Measurements from ENCODE around the gene OSBPL8. TPM values are rescaled to one million over a fixed set of nuclear protein-coding genes. Genes with fewer than 3 reads are reported as not detected.

OSBPL8 gene
- total RNA-seq, 4 donors from 2014 or later = 15.5 to 241 (median 29.4) TPM

DNA sequence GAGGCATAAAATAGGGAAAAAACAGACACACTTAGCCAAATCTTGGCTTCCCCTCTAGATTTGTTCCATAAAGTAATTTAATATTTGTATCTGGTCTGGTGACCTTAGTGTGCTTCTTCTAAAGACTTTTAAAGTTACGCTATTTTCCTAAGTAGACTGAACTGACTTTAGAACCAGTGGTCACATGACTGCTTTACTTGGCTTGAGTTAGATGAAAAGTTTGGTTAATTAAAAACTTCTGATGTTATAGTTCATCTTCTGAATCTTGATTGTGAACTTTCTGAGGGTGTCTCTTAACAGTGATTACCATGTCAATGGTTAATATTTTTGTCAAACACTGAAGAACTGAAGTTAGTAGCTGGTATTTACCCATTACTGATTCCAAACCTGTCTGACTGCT is 214.0 kb downstream of the OSBPL8 start:
- DNase-seq = no peak
- in situ Hi-C loops (cut with MboI; ENCODE audit: low pct_ligation_motif_present in 1 of 4, low pct_unique_long_range_greater_than_20kb in 1 of 4, low sequenced_read_pairs in 3 of 4) = no loop called here

DNA sequence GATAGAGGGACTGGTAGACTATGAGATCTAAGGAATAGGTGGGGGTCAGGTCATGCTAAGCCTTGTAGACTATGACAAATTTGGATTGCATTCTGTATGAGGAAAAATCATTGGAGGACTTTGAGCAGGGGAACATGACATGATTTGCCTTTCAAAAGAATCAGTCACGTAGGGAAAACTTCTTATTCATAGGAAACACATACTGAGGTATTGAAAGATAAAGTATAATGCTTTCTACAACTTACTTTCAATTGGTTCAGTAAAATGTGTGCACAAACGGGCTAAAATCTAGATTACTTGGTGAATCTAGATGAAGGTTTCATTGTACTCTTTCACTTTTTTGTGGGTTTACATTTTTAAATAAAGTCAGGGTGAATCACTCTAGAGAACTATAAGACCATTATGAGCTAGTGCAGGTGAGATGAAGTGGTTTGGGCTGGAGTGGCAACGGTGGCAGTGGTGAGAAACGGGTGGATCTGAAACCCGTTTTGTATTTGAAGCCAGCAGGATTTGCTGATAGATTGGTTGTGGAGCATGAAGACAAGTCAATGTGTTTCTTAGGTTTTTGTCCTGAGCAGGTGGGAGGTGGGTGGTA is 218.0 kb downstream of the OSBPL8 start:
- H3K36me3 ChIP-seq = no peaks in the 10 kb centered on the region
- no peak overlapping the region for H3K27ac ChIP-seq
- peaks cover 0 to under 1% (median 0%) of the 10 kb centered on the region in 4 donors for H3K4me1 ChIP-seq
- intact Hi-C loops (cut with DNase I; ENCODE audit: low total_unique reads) (no loop called here), in situ Hi-C loops (cut with MboI; ENCODE audit: low pct_ligation_motif_present in 1 of 4, low pct_unique_long_range_greater_than_20kb in 1 of 4, low sequenced_read_pairs in 3 of 4) (no loop called here)
- H3K27me3 ChIP-seq = no peaks in the 10 kb centered on the region
- TF ChIP-seq POLR2A (IDR thresholded peaks at IDR 0.05) (no peak), EP300 (IDR thresholded peaks at IDR 0.05; ENCODE audit: low read depth) (no peak), POLR2AphosphoS5 (IDR thresholded peaks at IDR 0.05) (no peak)
- TF ChIP-seq, protein P1, sequence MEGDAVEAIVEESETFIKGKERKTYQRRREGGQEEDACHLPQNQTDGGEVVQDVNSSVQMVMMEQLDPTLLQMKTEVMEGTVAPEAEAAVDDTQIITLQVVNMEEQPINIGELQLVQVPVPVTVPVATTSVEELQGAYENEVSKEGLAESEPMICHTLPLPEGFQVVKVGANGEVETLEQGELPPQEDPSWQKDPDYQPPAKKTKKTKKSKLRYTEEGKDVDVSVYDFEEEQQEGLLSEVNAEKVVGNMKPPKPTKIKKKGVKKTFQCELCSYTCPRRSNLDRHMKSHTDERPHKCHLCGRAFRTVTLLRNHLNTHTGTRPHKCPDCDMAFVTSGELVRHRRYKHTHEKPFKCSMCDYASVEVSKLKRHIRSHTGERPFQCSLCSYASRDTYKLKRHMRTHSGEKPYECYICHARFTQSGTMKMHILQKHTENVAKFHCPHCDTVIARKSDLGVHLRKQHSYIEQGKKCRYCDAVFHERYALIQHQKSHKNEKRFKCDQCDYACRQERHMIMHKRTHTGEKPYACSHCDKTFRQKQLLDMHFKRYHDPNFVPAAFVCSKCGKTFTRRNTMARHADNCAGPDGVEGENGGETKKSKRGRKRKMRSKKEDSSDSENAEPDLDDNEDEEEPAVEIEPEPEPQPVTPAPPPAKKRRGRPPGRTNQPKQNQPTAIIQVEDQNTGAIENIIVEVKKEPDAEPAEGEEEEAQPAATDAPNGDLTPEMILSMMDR (IDR thresholded peaks at IDR 0.05) = no peak
- DNase-seq = no peak
- no peaks in the 10 kb centered on the region for H3K9me3 ChIP-seq
- 82 to 85% methylated on average over 5 of the region's 5 CpGs for WGBS, 2 donors (ENCODE audit: low coverage in 1 of 2)
- H3K4me3 ChIP-seq = no peak overlapping the region

More for the DNA sequence above, 214.0 kb downstream of the OSBPL8 start:
- TF ChIP-seq, protein P1 (IDR thresholded peaks at IDR 0.05) = no peak
- no peaks in the 10 kb centered on the region for H3K36me3 ChIP-seq
- H3K9me3 ChIP-seq = no peaks in the 10 kb centered on the region
- H3K27me3 ChIP-seq = no peaks in the 10 kb centered on the region
- no peak overlapping the region for H3K27ac ChIP-seq
- peaks cover 3 to 19% (median 11%) of the 10 kb centered on the region in 4 donors for H3K4me1 ChIP-seq
- no peak overlapping the region for H3K4me3 ChIP-seq
- WGBS, 2 donors (ENCODE audit: low coverage in 1 of 2) = 94 to 100% methylated on average over 1 of the region's 1 CpG
- intact Hi-C loops (cut with DNase I; ENCODE audit: low total_unique reads) = no loop called here

DNA sequence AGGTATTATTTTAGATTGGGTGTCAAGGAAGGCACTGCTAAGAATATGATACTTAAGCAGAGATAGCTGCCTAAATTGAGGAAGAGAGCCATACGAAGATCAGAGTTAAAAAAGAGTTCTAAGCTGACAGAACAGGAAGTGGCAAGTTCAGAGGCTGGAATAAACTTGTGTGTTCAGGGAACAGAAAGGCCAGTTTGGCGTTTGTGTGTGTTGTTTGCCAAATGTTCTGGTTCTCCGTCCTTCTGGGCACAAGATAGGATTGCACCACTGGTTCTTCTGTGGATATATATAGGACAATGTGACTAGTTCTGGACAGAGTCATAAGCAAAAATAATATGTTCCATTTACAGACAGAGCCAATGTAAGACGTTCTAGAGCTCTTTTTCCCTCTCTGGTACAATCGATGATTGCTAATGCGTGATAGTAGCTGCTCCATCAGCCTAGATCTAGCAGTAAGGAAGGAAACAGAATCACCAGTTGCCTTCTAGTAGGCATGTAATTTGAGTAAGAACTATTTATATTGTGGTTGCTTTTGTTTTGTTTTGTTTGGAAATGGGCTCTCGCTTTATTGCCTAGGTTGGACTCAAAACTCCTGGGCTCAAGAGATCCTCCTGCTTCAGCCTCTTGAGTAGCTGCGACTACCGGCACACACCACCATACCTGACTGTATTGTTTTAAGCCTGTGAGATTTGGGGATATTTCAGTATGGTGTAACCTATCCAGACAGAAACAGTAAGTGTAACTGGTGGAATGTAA is 218.7 kb downstream of the OSBPL8 start:
- intact Hi-C loops (cut with DNase I; ENCODE audit: low total_unique reads) = no loop called here
- TF ChIP-seq POLR2AphosphoS5 (IDR thresholded peaks at IDR 0.05) (no peak), EP300 (IDR thresholded peaks at IDR 0.05; ENCODE audit: low read depth) (no peak), POLR2A (IDR thresholded peaks at IDR 0.05) (no peak)
- TF ChIP-seq, protein P1 (IDR thresholded peaks at IDR 0.05) = no peak
- H3K27me3 ChIP-seq = no peaks in the 10 kb centered on the region
- H3K27ac ChIP-seq = no peak overlapping the region
- H3K9me3 ChIP-seq = no peaks in the 10 kb centered on the region
- DNase-seq = no peak
- in situ Hi-C loops (cut with MboI; ENCODE audit: low pct_ligation_motif_present in 1 of 4, low pct_unique_long_range_greater_than_20kb in 1 of 4, low sequenced_read_pairs in 3 of 4) = no loop called here
- H3K36me3 ChIP-seq = no peaks in the 10 kb centered on the region
- 64 to 77% methylated on average over 6 to 9 of the region's 9 CpGs for WGBS, 2 donors (ENCODE audit: low coverage in 1 of 2)
- no peaks in the 10 kb centered on the region for H3K4me1 ChIP-seq
- H3K4me3 ChIP-seq = no peak overlapping the region

DNA sequence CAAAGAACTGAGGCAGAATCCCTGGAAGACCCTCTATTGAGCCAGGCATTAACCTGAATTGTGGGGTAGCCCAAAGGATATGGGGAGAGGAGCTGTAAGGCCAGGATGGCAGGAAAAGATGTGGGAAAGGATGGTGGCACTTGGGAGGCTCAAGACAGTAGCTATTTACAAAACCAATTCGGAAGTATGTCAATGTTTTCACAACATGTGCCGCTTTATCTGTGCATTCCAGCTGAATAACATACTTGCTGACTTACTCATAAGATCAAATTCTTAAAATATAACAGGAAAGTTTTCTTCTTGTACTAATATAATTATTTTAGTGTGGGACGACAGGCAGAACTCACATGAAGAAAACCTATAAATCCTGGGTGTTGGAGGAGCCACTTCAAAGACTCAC is 222.0 kb downstream of the OSBPL8 start:
- in situ Hi-C loops (cut with MboI; ENCODE audit: low pct_ligation_motif_present in 1 of 4, low pct_unique_long_range_greater_than_20kb in 1 of 4, low sequenced_read_pairs in 3 of 4) (no loop called here), intact Hi-C loops (cut with DNase I; ENCODE audit: low total_unique reads) (no loop called here)
- Histone ChIP-seq H3K9me3 (no peaks in the 10 kb centered on the region), H3K4me3 (no peak overlapping the region), H3K4me1 (no peaks in the 10 kb centered on the region), H3K36me3 (no peaks in the 10 kb centered on the region), H3K27me3 (no peaks in the 10 kb centered on the region), H3K27ac (no peak overlapping the region)
- no peak for TF ChIP-seq POLR2AphosphoS5 (IDR thresholded peaks at IDR 0.05)
- no peak for TF ChIP-seq POLR2A (IDR thresholded peaks at IDR 0.05)
- no peak for TF ChIP-seq EP300 (IDR thresholded peaks at IDR 0.05; ENCODE audit: low read depth)
- TF ChIP-seq, protein P1 (IDR thresholded peaks at IDR 0.05) = no peak
- WGBS, 2 donors (ENCODE audit: low coverage in 1 of 2) = 89 to 93% methylated on average over 3 of the region's 3 CpGs
- DNase-seq = no peak

Data from transverse colon (tissue), 4 donors.